NCI-H1105 treated with DMSO at 0.1 percent for 48 hours (cell line): Measurements from ENCODE around the gene SF3B4.
"Not testable (repeated sequence)": the region's sequence is repeated elsewhere in the genome, so short reads cannot be mapped to it uniquely, and the experiment has no call there.

ENCODE experiments used
- DNase-seq: peaks from one replicate; lab custom pipeline; 2025; lab: John Stamatoyannopoulos, UW

SF3B4 gene

GRCh38 chr1:149927563-149928400 lies at the start of gene SF3B4:
Gene SF3B4 (minus strand): TSS chr1:149927803. CDS start chr1:149927759, 44 bp downstream.
- DNase-seq, result peak; percentile 95

GRCh38 chr1:149977345-149977744 lies 49.7 kb upstream of the SF3B4 start:
- DNase-seq, result peak; percentile 83

- no peak for DNase-seq
Measured at GRCh38 chr1:149972547-149972946, 44.9 kb upstream of the SF3B4 start.

GRCh38 chr1:149967646-149968045 lies 40.0 kb upstream of the SF3B4 start:
- DNase-seq, result no peak

GRCh38 chr1:149967041-149967440 lies 39.4 kb upstream of the SF3B4 start:
- DNase-seq, result no peak

GRCh38 chr1:149966405-149966804 lies 38.8 kb upstream of the SF3B4 start:
- no peak for DNase-seq

- no peak for DNase-seq
Measured at GRCh38 chr1:149965440-149965839, 37.8 kb upstream of the SF3B4 start.

GRCh38 chr1:149963358-149963757 lies 35.8 kb upstream of the SF3B4 start:
- DNase-seq, result no peak

GRCh38 chr1:149962736-149963135 lies 35.1 kb upstream of the SF3B4 start:
- DNase-seq, result no peak

- peak; percentile 75 for DNase-seq
Measured at GRCh38 chr1:149962039-149962647, 34.5 kb upstream of the SF3B4 start.

- not testable (repeated sequence) for DNase-seq
Measured at GRCh38 chr1:149957548-149957947, 29.9 kb upstream of the SF3B4 start.

GRCh38 chr1:149949911-149950310 lies 22.3 kb upstream of the SF3B4 start:
- no peak for DNase-seq

- DNase-seq, result no peak
Measured at GRCh38 chr1:149945206-149945605, 17.6 kb upstream of the SF3B4 start.

- no peak for DNase-seq
Measured at GRCh38 chr1:149942885-149943284, 15.3 kb upstream of the SF3B4 start.

GRCh38 chr1:149942207-149942606 lies 14.6 kb upstream of the SF3B4 start:
- DNase-seq, result no peak

- no peak for DNase-seq
Measured at GRCh38 chr1:149940427-149940826, 12.8 kb upstream of the SF3B4 start.

- not testable (repeated sequence) for DNase-seq
Measured at GRCh38 chr1:149938668-149939003, 11.0 kb upstream of the SF3B4 start.

GRCh38 chr1:149937759-149938158 lies 10.2 kb upstream of the SF3B4 start:
- DNase-seq, result no peak

- DNase-seq, result no peak
Measured at GRCh38 chr1:149936992-149937705, 9.5 kb upstream of the SF3B4 start.

GRCh38 chr1:149936170-149936991 lies 8.8 kb upstream of the SF3B4 start, which contains the start of gene MTMR11:
Gene MTMR11 (minus strand): TSS chr1:149936879. CDS start chr1:149936647, 232 bp downstream.
- no peak for DNase-seq

GRCh38 chr1:149934356-149934755 lies 6.8 kb upstream of the SF3B4 start:
- DNase-seq, result no peak

- no peak for DNase-seq
Measured at GRCh38 chr1:149933208-149933607, 5.6 kb upstream of the SF3B4 start.
